Measurements from ENCODE around the gene CPHXL. TPM values are rescaled to one million over a fixed set of nuclear protein-coding genes. Genes with fewer than 3 reads are reported as not detected.

CPHXL gene
- total and polyA plus RNA-seq, 9 of the 15 experiments (the other 6 are each of a cell fraction or from before 2014, with no cell fraction given): not detected

DNA sequence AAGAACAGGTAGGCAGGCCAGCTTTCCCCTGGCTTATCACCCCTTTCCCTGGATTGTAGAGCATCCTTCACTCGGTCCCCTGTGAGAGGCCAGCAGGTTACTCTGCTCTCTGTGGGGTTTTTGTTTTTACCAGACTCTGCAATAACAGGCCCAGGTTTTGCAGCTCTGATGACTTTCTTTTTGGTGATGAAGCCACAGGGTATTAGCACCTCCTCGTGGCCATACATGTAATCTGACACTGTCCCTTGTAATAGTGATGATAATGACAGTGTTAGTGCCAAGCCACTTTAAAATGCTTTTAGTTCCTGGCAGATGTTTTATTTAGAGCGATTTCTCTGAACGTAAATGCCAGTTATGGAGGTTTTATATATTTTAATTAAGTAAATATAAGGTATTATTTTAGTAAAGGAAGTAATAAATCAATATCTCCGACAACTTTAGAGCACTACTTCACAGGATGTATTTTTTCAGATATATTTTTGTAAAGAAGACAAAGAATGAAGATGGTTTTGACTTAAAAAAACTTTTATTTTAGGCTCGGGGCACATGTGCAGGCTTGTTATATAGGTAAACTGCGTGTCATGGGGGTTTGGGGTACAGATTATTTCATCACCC is 38.0 kb upstream of the CPHXL start (continued):
- TF ChIP-seq, protein P1, sequence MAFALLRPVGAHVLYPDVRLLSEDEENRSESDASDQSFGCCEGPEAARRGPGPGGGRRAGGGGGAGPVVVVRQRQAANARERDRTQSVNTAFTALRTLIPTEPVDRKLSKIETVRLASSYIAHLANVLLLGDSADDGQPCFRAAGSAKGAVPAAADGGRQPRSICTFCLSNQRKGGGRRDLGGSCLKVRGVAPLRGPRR (CRISPR knock-in tag; IDR thresholded peaks at IDR 0.05): no peak
- TF ChIP-seq, protein P2, sequence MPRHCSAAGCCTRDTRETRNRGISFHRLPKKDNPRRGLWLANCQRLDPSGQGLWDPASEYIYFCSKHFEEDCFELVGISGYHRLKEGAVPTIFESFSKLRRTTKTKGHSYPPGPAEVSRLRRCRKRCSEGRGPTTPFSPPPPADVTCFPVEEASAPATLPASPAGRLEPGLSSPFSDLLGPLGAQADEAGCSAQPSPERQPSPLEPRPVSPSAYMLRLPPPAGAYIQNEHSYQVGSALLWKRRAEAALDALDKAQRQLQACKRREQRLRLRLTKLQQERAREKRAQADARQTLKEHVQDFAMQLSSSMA (CRISPR knock-in tag; IDR thresholded peaks at IDR 0.05): no peak
- TF ChIP-seq, protein P3, sequence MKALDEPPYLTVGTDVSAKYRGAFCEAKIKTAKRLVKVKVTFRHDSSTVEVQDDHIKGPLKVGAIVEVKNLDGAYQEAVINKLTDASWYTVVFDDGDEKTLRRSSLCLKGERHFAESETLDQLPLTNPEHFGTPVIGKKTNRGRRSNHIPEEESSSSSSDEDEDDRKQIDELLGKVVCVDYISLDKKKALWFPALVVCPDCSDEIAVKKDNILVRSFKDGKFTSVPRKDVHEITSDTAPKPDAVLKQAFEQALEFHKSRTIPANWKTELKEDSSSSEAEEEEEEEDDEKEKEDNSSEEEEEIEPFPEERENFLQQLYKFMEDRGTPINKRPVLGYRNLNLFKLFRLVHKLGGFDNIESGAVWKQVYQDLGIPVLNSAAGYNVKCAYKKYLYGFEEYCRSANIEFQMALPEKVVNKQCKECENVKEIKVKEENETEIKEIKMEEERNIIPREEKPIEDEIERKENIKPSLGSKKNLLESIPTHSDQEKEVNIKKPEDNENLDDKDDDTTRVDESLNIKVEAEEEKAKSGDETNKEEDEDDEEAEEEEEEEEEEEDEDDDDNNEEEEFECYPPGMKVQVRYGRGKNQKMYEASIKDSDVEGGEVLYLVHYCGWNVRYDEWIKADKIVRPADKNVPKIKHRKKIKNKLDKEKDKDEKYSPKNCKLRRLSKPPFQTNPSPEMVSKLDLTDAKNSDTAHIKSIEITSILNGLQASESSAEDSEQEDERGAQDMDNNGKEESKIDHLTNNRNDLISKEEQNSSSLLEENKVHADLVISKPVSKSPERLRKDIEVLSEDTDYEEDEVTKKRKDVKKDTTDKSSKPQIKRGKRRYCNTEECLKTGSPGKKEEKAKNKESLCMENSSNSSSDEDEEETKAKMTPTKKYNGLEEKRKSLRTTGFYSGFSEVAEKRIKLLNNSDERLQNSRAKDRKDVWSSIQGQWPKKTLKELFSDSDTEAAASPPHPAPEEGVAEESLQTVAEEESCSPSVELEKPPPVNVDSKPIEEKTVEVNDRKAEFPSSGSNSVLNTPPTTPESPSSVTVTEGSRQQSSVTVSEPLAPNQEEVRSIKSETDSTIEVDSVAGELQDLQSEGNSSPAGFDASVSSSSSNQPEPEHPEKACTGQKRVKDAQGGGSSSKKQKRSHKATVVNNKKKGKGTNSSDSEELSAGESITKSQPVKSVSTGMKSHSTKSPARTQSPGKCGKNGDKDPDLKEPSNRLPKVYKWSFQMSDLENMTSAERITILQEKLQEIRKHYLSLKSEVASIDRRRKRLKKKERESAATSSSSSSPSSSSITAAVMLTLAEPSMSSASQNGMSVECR (CRISPR knock-in tag; IDR thresholded peaks at IDR 0.05): no peak
- no peak for TF ChIP-seq POLR2B (IDR thresholded peaks at IDR 0.05; ENCODE audit: low read depth, partially characterized antibody)
- TF ChIP-seq, protein P4, sequence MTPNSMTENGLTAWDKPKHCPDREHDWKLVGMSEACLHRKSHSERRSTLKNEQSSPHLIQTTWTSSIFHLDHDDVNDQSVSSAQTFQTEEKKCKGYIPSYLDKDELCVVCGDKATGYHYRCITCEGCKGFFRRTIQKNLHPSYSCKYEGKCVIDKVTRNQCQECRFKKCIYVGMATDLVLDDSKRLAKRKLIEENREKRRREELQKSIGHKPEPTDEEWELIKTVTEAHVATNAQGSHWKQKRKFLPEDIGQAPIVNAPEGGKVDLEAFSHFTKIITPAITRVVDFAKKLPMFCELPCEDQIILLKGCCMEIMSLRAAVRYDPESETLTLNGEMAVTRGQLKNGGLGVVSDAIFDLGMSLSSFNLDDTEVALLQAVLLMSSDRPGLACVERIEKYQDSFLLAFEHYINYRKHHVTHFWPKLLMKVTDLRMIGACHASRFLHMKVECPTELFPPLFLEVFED (CRISPR knock-in tag; conservative IDR thresholded peaks at IDR 0.05): no peak
- no peak for TF ChIP-seq HNRNPUL1 (IDR thresholded peaks at IDR 0.05; ENCODE audit: low read length)
- TF ChIP-seq ESRRA (IDR thresholded peaks at IDR 0.05; ENCODE audit: borderline replicate concordance, low read depth): no peak
- peak; percentile 44; the same call in 1 of the 2 replicates for TF ChIP-seq CREM (IDR thresholded peaks at IDR 0.05; ENCODE audit: low read depth)
- TF ChIP-seq RBFOX2 (IDR thresholded peaks at IDR 0.05; ENCODE audit: low read depth, low read length): no peak
- no peak for TF ChIP-seq ARNT (IDR thresholded peaks at IDR 0.05)
- no peak for TF ChIP-seq CBX5 (IDR thresholded peaks at IDR 0.05; ENCODE audit: borderline replicate concordance, low read depth)
- TF ChIP-seq ZNF384 (IDR thresholded peaks at IDR 0.05; ENCODE audit: low read depth, low read length): no peak
- TF ChIP-seq ZNF263 (CRISPR knock-in tag; IDR thresholded peaks at IDR 0.05; ENCODE audit: borderline replicate concordance): no peak
- TF ChIP-seq ZNF561 (CRISPR knock-in tag; conservative IDR thresholded peaks at IDR 0.05): no peak
- no peak for TF ChIP-seq SMAD1 (IDR thresholded peaks at IDR 0.05; ENCODE audit: low read depth, low read length, partially characterized antibody)
- TF ChIP-seq JUN (IDR thresholded peaks at IDR 0.05; ENCODE audit: borderline replicate concordance, low read depth, low read length): no peak
- no peak for TF ChIP-seq JUN (CRISPR knock-in tag; IDR thresholded peaks at IDR 0.05; ENCODE audit: borderline replicate concordance)
- TF ChIP-seq NCOA4 (IDR thresholded peaks at IDR 0.05; ENCODE audit: partially characterized antibody): no peak
- no peak for TF ChIP-seq HLTF (IDR thresholded peaks at IDR 0.05)
- no peak for TF ChIP-seq MYC (IDR thresholded peaks at IDR 0.05; ENCODE audit: low read depth, low read length)
- TF ChIP-seq MYC (CRISPR knock-in tag; IDR thresholded peaks at IDR 0.05; ENCODE audit: borderline replicate concordance, low read depth): no peak
- TF ChIP-seq EWSR1 (IDR thresholded peaks at IDR 0.05; ENCODE audit: borderline replicate concordance, low read depth, partially characterized antibody): no peak
- TF ChIP-seq BMI1 (IDR thresholded peaks at IDR 0.05; ENCODE audit: low read length): no peak
- TF ChIP-seq ZSCAN32 (CRISPR knock-in tag; IDR thresholded peaks at IDR 0.05): no peak

Measured in K562 (cell line).